HG03460 (cell line): ENCODE measurements around the gene SH3BP1.

ENCODE experiments used
- ATAC-seq: cut with Tn5 transposase; IDR thresholded peaks from one replicate; pipeline ENCODE4 v1.9.1; 2021; ENCODE audit not compliant: unreplicated experiment

SH3BP1 gene

GRCh38 chr22:37701141-37701786, 61.8 kb downstream of the SH3BP1 start:
- ATAC-seq, result no peak

GRCh38 chr22:37703906-37704305, 64.4 kb downstream of the SH3BP1 start:
- no peak for ATAC-seq

GRCh38 chr22:37704645-37705044, 65.2 kb downstream of the SH3BP1 start:
- no peak for ATAC-seq

- no peak for ATAC-seq
Observed at GRCh38 chr22:37705205-37705604, 65.7 kb downstream of the SH3BP1 start.
